Prostate gland (tissue), 2 donors: ENCODE measurements around the gene HAGH.

Source experiments
- CTCF ChIP-seq, 4 experiments: fragments of 200-600 bp in 2 of 4; fragments of 450-650 bp in 2 of 4; sonication (generic) in 2 of 4; IDR thresholded peaks; 1 replicate in 3 of 4; 2 replicates in 1 of 4; pipeline ENCODE4 v1.5.1; 2016 to 2019; ENCODE audit warnings: antibody characterized with exemption in 4 of 4, mild to moderate bottlenecking in 2 of 4, moderate library complexity in 2 of 4
- POLR2A ChIP-seq: fragments of 450-650 bp; IDR thresholded peaks from one replicate; pipeline ENCODE4 v1.6.1; 2016; ENCODE audit warnings: antibody characterized with exemption, mild to moderate bottlenecking

GRCh38 chr16:1870365-1871082, 43.9 kb upstream of the HAGH start:
- TF ChIP-seq CTCF (IDR thresholded peaks at IDR 0.05): no peak
- TF ChIP-seq POLR2A: no peak
